ENCODE measurements around the gene RAB24.

The RAB24 gene

DNA sequence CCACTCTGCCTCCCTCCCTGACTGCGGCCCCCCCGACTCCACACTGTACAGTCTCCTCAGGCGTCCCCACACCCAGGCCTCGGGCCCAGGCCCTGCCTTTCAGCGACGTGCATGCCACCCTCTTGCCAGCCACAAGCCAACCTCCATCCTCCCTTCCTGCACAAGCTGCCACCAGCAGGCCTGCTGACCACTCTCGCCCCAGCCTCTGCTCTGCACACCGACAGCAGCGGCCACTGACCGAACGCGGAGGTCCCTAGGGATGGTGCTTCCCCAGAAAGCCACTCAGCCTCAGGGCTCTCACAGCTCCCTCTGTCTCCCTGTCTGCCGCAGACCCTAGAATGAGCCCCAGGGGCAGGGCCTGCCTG, 29.4 kb upstream of the RAB24 start:
- DNase-seq: no peak

- no peak for DNase-seq
Measured at GRCh38 chr5:177332031-177332895, 28.7 kb upstream of the RAB24 start.

DNA sequence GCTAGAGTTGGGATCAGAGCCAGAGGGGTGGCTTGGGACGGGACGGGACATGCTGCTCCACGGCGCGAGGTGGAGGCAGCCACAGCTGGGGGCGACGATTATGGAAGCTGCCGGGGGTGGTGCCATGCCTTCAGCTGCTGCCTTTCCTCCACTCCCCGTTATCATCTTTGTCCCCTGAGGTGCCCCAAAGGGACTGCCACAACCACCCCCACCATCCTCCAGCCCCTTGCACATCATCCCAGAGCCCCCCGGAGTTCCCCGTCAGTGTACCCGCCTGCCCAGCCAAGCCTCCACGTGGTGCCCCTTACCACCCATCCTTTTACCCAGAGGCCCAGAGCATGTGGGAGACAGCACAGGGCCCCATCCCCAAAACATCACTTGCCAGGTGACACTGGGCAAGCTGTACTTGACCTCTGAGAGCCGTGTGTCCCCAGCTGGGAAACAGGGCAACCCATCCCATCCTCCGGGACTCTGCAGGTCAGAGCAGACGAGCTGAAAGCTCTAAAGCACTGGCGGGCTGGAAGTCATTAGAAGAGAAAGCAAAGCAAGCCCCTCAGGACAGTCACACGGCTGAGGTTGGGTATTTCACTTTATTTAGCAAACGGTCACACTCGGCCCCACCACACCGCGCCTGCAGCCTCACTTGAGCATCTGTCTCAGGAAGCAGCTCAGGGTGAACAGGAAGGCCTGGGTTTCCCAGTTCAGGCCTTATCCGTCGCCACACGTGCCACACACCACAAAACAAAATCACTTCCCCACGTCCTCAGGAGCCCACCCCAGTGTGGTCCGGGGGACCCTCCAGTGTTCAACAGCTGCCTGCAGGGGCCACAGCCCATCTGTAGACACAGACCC, 27.7 kb upstream of the RAB24 start:
- DNase-seq: peak; percentile 51

GRCh38 chr5:177329883-177330282, 26.4 kb upstream of the RAB24 start:
- no peak for DNase-seq

DNA sequence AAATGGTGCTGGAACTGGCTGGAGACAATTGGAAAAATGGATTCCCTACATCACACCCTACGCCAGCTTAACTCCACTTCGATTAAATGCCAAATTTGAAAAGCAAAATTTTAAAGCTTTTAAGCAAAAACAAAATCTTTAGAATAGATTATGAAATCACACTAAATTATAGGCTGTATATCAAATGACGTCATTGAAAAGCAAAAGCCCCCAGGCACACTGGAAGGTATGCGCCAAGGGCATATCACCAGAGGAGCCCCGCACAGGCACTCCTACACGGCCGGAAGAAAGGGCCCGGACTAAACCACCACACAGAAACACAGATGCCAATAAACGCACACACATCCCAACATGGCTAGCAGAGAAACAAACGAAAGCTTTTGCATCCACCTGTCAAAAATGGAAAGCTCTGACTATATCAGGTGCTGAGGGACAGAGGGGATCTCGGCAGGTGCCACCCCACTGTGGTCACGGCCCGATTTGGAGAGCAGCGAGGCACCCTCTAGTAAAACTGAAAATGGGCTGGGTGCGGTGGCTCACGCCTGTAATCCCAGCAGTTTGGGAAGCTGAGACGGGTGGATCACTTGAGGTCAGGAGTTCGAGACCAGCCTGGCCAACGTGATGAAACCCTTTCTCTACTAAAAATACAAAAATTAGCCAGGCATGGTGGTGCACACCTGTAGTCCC, 25.2 kb upstream of the RAB24 start:
- no peak for DNase-seq

GRCh38 chr5:177327539-177328522, 24.3 kb upstream of the RAB24 start:
- no peak for DNase-seq

- no peak for DNase-seq
Measured at GRCh38 chr5:177325868-177326381, 22.4 kb upstream of the RAB24 start.

GRCh38 chr5:177320879-177321278, 17.4 kb upstream of the RAB24 start:
- no peak for DNase-seq

- no peak for DNase-seq
Measured at GRCh38 chr5:177319913-177320588, 16.5 kb upstream of the RAB24 start.

DNA sequence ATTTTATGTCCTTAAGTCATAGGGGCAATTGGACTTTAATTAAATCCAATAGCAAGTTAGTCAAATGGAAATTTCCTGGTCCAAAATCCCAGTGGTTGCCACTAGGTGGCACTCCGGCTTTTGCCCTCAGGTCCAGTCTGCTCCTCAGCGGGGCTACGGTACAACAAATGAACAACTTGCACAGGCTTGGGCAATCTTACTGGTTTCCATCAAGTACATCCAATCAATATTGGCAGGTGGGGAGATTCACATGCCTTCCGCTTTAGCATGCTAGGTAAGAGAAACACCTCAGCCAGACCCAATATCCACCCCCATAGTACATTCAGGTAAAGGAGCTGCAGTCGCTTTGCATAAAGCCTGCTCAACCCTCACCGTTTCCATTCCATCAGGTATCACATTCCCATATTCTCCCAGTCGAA, 14.4 kb upstream of the RAB24 start:
- DNase-seq: peak; percentile 61

- DNase-seq: no peak
Measured at GRCh38 chr5:177316005-177316404, 12.5 kb upstream of the RAB24 start.

DNA sequence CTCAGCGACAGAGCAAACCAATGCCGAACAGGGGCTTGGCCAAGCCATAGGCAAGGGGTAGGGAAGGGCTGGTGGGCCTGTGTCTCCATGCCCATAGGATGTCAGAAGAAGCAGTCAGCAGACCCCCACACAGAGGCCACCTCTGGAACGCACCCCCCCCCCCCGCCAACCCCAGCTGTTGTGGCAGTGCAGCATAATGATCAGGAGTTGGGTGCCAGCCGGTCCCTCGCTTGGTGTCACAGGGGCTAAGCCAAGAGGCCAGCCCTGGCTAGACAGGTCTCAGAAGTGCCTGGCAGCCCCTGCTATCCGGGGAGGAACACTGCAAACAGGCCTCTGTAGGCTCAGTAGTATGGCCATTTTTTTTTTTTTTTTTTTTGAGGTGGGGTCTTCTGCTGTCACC, 11.9 kb upstream of the RAB24 start:
- DNase-seq: no peak

DNA sequence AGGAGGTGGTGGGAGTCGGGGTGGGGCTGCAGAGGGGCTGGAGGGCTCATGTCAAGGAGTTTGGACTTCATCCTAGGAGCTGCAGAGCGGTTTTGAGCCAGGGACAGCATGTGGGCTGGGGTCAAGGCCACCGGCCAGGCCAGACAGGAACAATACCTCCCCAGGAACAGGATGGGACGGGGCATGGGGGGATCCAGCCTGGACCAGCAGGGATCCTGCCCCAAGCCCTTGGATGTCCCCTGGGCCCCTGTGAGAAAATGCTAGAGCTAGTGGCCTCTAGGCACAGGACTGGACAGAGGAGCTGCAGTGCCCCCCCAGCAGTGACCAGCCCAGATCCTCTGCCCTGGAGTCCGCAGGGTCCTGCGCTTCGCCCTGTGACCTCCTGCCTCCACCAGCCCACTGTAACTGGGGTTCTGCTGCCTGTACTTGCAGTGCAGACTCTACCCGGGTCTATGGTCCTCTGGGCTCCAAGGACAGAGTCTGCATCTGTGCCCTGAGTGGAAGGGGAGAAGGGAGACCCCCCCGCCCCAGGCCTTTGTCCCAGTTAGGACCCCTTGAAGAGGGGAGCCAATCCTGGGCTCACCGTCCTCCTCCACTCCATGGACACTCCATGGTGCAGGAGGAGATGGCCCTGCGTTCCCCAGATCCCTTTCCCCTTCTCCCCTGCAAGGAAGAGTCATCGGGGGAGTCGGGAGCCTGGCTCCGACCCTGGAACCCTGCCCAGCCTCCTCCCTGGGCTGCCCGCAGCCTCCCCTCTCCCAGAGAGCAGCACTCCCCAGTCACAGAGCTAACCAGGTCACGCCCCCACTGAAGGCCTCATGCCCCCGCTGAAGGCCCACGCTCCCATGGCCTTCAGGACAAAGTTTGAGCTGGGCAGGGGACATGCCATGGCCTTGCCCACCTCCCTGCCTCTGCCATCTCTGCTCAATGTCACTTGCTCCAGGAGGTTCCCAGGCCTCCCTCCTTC, 11.1 kb upstream of the RAB24 start:
- no peak for DNase-seq

GRCh38 chr5:177313561-177314259, 10.2 kb upstream of the RAB24 start:
- DNase-seq: no peak

GRCh38 chr5:177312649-177313181, 9.2 kb upstream of the RAB24 start:
- no peak for DNase-seq

DNA sequence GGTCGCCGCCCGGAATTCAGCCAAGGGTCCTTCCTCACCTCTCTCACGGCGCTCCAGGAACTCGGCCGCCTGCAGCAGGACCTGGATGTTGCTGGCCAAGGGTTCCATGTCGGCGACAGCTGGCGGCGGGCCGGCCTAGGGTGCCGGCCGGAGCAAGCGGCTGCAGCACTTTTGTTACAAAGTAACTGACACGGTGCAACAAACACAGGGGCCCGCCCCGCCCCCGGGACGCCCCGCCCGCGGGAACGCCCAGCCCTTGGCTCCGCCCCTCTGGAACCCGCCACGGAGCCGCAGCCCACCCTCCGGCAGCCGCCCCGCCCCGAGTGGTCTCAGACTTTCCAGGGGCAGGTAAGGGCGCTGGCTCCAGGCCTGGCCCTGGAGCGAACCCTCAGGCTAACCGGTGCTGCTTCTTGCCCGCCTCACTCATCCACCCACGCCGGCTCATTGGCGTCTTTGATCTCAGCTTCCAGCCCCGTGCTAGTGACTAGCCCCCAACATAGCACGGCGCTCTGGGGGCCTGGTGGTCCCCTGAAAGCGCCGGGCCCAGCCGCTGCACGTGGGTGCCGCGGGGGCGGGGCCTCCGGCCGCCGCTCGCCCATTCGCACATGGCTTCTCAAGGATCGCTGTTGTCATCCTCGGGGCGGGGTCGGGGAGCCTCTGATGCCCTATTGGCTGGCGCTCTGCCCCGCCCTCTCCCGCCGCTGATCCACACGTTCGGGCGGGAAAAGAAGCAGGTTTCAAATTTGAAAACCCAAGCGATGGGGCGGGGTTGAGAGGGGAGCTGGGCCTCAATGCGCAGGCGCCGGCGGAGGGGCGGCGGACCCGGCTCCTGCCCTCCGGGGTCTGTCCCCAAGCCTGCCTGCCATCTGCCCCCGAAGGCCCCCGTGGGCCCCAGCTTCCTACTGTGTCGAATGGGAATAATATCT, 8.5 kb upstream of the RAB24 start, which contains the start of gene MXD3:
Gene MXD3 (minus strand): TSS at position 176 of the 926 bp plus-strand sequence. CDS start 68 bp downstream, at position 108.
- peak; percentile 96 for DNase-seq

GRCh38 chr5:177311392-177311722, 7.8 kb upstream of the RAB24 start:
- DNase-seq: no peak
